Lower leg skin (tissue), 3 donors: ENCODE results near the gene NUDT13.

Experiments used
- CTCF ChIP-seq, 3 donors: fragments of 450-650 bp; IDR thresholded peaks; one replicate each; pipeline ENCODE4 v1.5.1; 2016; ENCODE audit warnings: antibody characterized with exemption in 3 of 3, mild to moderate bottlenecking in 3 of 3, moderate library complexity in 2 of 3
- POLR2A ChIP-seq, 2 donors: fragments of 450-650 bp; IDR thresholded peaks; one replicate each; pipeline ENCODE4 v1.6.1; 2016 to 2017; ENCODE audit warnings: antibody characterized with exemption in 2 of 2, mild to moderate bottlenecking in 1 of 2, moderate library complexity in 1 of 2

GRCh38 chr10:73073627-73074026 is 36.6 kb upstream of the NUDT13 start:
- TF ChIP-seq CTCF (IDR thresholded peaks at IDR 0.05) (no peak), POLR2A (IDR thresholded peaks at IDR 0.05) (no peak)
